Caco-2 (cell line): Measurements from ENCODE around the gene UMAD1. TPM values are rescaled to one million over a fixed set of nuclear protein-coding genes. Genes with fewer than 3 reads are reported as not detected.

Source experiments
- BruUV-seq: library from RNA; stranded (reverse); fragments of 400-500 nt; replicated peaks from 2 replicates; lab custom pipeline; 2021; lab: Mats Ljungman, UMichigan
- CTCF ChIA-PET: fragments of 300-600 bp; sonication (Branson Sonifier 250); formaldehyde crosslinking; loops from one replicate; lab custom pipeline; 2022; ENCODE audit warnings: antibody characterized with exemption; lab: Charles Lee
- POLR2A ChIA-PET: fragments of 300-600 bp; sonication (Branson Sonifier 250); formaldehyde crosslinking; loops from one replicate; lab custom pipeline; 2022; ENCODE audit warnings: antibody characterized with exemption; lab: Charles Lee
- DNase-seq, 2 experiments: peaks; one replicate each; pipeline versions ENCODE4 v3.0.0 to v3.0.0-alpha.2; 2020 to 2022
- H3K27me3 ChIP-seq: replicated peaks from 2 replicates; pipeline ENCODE4 v1.6.0; 2011; ENCODE audit warnings: low read length; ENCODE audit not compliant: control insufficient read depth, insufficient read depth
- H3K36me3 ChIP-seq: 2 replicates; pipeline ENCODE4 v1.5.1; 2011; ENCODE audit warnings: low read length; ENCODE audit not compliant: control insufficient read depth, insufficient read depth
- H3K4me1 ChIP-seq: fragments of 250-450 bp; sonication (Bioruptor Pico); 2 replicates; pipeline ENCODE4 v1.5.1; 2020; ENCODE audit warnings: mild to moderate bottlenecking
- H3K4me3 ChIP-seq: 2 replicates; pipeline ENCODE4 v1.5.1; 2011; ENCODE audit warnings: low read depth, mild to moderate bottlenecking, control low read depth, low read length
- H3K9me3 ChIP-seq: fragments of 250-450 bp; sonication (Bioruptor Pico); 2 replicates; pipeline ENCODE4 v1.5.1; 2020; ENCODE audit warnings: mild to moderate bottlenecking, moderate library complexity
- H3K27ac Mint-ChIP-seq: one replicate; pipeline ENCODE4 v1.8.0; 2022; ENCODE audit warnings: mixed read lengths; ENCODE audit not compliant: unreplicated experiment
- H3K27me3 Mint-ChIP-seq: one replicate; pipeline ENCODE4 v1.8.0; 2022; ENCODE audit warnings: mixed read lengths; ENCODE audit not compliant: insufficient read depth, unreplicated experiment
- H3K36me3 Mint-ChIP-seq: one replicate; pipeline ENCODE4 v1.8.0; 2022; ENCODE audit warnings: mild to moderate bottlenecking, mixed read lengths; ENCODE audit not compliant: insufficient read depth, unreplicated experiment
- H3K4me1 Mint-ChIP-seq: one replicate; pipeline ENCODE4 v1.8.0; 2022; ENCODE audit warnings: low read depth, mixed read lengths; ENCODE audit not compliant: unreplicated experiment
- H3K4me3 Mint-ChIP-seq: one replicate; pipeline ENCODE4 v1.8.0; 2022; ENCODE audit warnings: mild to moderate bottlenecking, moderate library complexity, mixed read lengths; ENCODE audit not compliant: unreplicated experiment
- H3K9me3 Mint-ChIP-seq: one replicate; pipeline ENCODE4 v1.8.0; 2022; ENCODE audit warnings: mixed read lengths; ENCODE audit not compliant: unreplicated experiment
- CTCF ChIP-seq, 2 experiments: fragments of 200-600 bp in 1 of 2; IDR thresholded peaks; 1 replicate in 1 of 2; 2 replicates in 1 of 2; pipeline versions ENCODE4 v1.5.1 to v1.8.0; 2011 to 2022; ENCODE audit warnings: antibody characterized with exemption in 1 of 2, control low read depth in 1 of 2, inconsistent platforms in 1 of 2, low read depth in 1 of 2, low read length in 1 of 2, mild to moderate bottlenecking in 1 of 2, moderate library complexity in 1 of 2; ENCODE audit not compliant: insufficient read depth in 1 of 2, severe bottlenecking in 1 of 2, unreplicated experiment in 1 of 2
- intact Hi-C: fragments of 100-400 bp; cut with micrococcal nuclease; formaldehyde crosslinking; loops from one replicate; pipeline ENCODE4 v1.10.0; 2022; ENCODE audit not compliant: unreplicated experiment
- total RNA-seq: library from RNA; stranded (reverse); gene quantifications from 2 replicates; pipeline ENCODE4 v1.2.3, GENCODE V29; 2022

Gene UMAD1
- total RNA-seq, 1 experiment from 2014 or later, result 20.0 TPM

GRCh38 chr7:7857143-7857583, 216.6 kb downstream of the UMAD1 start:
- Mint-ChIP-seq H3K4me3 (no peak overlapping the region), H3K27me3 (no peaks in the 10 kb centered on the region), H3K27ac (no peak overlapping the region), H3K4me1 (no peaks in the 10 kb centered on the region), H3K36me3 (no peaks in the 10 kb centered on the region), H3K9me3 (peaks cover 29% of the 10 kb centered on the region)
- no peak for DNase-seq
- intact Hi-C loops, result no loop called here
- H3K4me3 ChIP-seq, result no peak overlapping the region
- POLR2A ChIA-PET, result no interaction called here
- peaks cover 14% of the 10 kb centered on the region for H3K9me3 ChIP-seq
- CTCF ChIA-PET, result no interaction called here
- no TSS peak for BruUV-seq
- H3K27me3 ChIP-seq, result no peaks in the 10 kb centered on the region
- H3K4me1 ChIP-seq, result peaks cover 8% of the 10 kb centered on the region; the same call in 1 of the 2 replicates
- TF ChIP-seq CTCF (IDR thresholded peaks at IDR 0.05; ENCODE audit: insufficient read depth in 1 of 2, low read depth in 1 of 2, low read length in 1 of 2, severe bottlenecking in 1 of 2, unreplicated experiment in 1 of 2), result no peak
- H3K36me3 ChIP-seq, result peaks cover 2% of the 10 kb centered on the region; the same call in 1 of the 2 replicates

- H3K4me1 ChIP-seq, result peaks cover 8% of the 10 kb centered on the region; the same call in 1 of the 2 replicates
- Mint-ChIP-seq H3K9me3 (peaks cover 26% of the 10 kb centered on the region), H3K27me3 (no peaks in the 10 kb centered on the region), H3K4me3 (no peak overlapping the region), H3K4me1 (no peaks in the 10 kb centered on the region), H3K27ac (no peak overlapping the region), H3K36me3 (no peaks in the 10 kb centered on the region)
- H3K4me3 ChIP-seq, result no peak overlapping the region
- CTCF ChIA-PET, result no interaction called here
- no peak for DNase-seq
- H3K27me3 ChIP-seq, result no peaks in the 10 kb centered on the region
- intact Hi-C loops, result no loop called here
- peaks cover 2% of the 10 kb centered on the region; the same call in 1 of the 2 replicates for H3K36me3 ChIP-seq
- no peak for TF ChIP-seq CTCF (IDR thresholded peaks at IDR 0.05; ENCODE audit: insufficient read depth in 1 of 2, low read depth in 1 of 2, low read length in 1 of 2, severe bottlenecking in 1 of 2, unreplicated experiment in 1 of 2)
- POLR2A ChIA-PET, result no interaction called here
- peaks cover 14% of the 10 kb centered on the region for H3K9me3 ChIP-seq
- no TSS peak for BruUV-seq
Observed at GRCh38 chr7:7858559-7858958, 218.0 kb downstream of the UMAD1 start.

DNA sequence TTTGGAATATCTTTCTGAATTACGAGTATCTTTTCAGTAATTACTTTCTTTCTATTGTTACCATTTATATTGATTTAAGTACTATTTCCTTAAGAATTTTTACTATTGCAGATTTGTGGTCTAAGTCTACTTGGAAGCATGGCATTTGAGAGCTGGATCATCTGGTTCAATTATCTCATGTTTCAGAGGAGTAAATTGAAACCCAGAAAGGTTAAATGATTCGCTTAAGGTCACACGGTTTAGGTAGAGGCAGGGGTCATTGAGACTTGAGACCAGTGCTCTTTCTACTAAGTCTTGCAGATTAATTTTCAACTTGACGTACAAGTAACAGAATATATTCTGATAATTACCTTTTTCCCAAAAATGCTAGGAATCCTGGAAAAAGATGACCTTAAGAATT, 218.9 kb downstream of the UMAD1 start:
- ChIA-PET CTCF (no interaction called here), POLR2A (no interaction called here)
- no peak overlapping the region for H3K4me3 ChIP-seq
- Mint-ChIP-seq H3K4me3 (no peak overlapping the region), H3K27ac (no peak overlapping the region), H3K27me3 (no peaks in the 10 kb centered on the region), H3K4me1 (no peaks in the 10 kb centered on the region), H3K36me3 (no peaks in the 10 kb centered on the region), H3K9me3 (peaks cover 17% of the 10 kb centered on the region)
- TF ChIP-seq CTCF (IDR thresholded peaks at IDR 0.05; ENCODE audit: insufficient read depth in 1 of 2, low read depth in 1 of 2, low read length in 1 of 2, severe bottlenecking in 1 of 2, unreplicated experiment in 1 of 2), result no peak
- peaks cover 2% of the 10 kb centered on the region; the same call in 1 of the 2 replicates for H3K36me3 ChIP-seq
- BruUV-seq, result no TSS peak
- H3K27me3 ChIP-seq, result no peaks in the 10 kb centered on the region
- DNase-seq, result no peak
- intact Hi-C loops, result no loop called here
- peaks cover 14% of the 10 kb centered on the region for H3K9me3 ChIP-seq
- peaks cover 8% of the 10 kb centered on the region; the same call in 1 of the 2 replicates for H3K4me1 ChIP-seq
